T1000 (cell line): ENCODE results near the gene CRKL.

ENCODE experiments used
- DNase-seq: peaks from one replicate; lab custom pipeline; 2025; ENCODE audit warnings: mixed read lengths; lab: John Stamatoyannopoulos, UW

The CRKL gene

DNA sequence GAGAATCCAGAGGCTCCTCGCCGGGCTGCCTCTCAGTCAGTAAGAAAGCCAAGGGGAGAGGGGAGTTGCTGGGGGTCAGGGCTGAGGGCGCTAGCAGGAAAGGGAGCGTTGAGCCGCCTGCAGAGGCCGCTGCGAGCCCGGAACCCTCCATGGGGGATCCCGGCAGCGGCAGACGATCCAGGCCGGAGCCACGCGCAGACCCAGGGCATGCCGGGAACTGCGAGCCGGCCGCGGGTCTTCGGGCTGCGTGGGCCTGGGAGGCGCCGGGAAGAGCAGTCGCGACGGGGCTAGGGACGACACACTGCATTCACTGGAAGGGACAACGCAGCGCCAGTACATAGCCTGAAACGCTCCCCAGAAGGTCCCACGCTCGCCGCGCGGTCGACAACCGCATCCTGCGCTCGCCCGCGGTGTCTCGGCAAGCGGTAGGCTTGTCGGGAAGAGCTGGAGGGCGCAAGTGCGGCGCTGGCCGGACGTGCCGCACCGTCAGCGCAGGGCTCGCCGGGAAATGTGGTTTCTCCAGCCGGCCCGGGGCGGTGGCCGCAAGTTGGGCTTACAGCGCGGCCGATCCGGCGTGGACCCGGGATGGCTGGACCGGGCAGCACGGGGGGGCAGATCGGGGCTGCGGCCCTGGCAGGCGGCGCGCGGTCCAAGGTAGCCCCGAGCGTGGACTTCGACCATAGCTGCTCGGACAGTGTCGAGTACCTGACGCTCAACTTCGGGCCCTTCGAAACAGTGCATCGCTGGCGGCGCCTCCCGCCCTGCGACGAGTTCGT, 64.8 kb downstream of the CRKL start, which contains the start of gene LZTR1:
Gene LZTR1, plus strand, starts transcription at position 511 of the 776 bp plus-strand sequence. Its CDS starts 75 bp downstream, at position 586.
- peak; percentile 72 for DNase-seq

DNA sequence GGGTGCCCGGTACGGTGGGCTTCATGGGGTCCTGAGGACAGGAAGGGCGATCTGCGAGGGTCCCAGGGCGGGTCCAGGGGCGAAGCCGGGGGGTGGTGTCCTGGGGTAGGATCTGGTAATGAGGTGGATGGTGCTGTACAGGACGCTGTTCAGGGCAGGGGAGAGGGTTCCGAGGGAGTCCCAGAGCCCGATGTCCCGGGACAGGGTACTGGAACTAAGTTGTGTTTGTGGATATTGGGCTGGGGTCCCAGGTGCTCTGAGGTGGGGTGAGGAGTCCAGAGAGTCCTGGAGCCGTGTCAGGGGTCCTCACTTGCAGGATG, 65.3 kb downstream of the CRKL start:
- no peak for DNase-seq

DNA sequence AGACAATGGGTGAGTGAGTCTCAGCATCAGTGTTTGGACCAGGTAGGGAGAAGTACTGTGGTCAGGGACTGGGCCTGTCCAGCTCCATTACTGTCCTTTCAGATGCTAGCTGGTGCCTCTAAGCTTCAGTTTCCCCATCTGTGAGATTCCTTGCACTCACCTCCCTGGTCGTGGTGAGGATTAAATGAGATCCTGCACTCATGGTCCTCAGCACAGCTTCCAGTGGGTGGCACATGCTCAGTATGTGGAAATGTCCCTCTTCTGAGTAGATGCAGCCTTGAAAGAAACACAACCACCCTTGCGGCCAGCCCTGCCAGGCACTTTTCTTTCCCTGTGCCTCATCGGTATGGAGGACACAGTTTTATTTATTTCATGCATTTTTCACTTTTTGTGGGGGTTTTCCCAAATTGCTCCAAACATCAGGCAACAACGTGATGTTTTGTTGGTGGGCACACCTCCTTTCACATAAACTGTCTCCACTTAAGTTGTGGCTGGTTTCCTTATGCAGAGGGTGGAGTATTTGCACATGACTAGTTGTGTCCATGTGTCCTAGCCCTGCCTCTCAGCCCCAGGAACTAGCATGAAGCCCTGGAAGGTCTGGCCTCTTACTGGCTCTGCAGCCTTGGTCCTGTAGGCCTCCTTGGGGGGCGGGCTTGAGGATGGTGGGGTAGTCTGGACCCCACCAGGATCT, 66.0 kb downstream of the CRKL start:
- DNase-seq, result no peak

DNA sequence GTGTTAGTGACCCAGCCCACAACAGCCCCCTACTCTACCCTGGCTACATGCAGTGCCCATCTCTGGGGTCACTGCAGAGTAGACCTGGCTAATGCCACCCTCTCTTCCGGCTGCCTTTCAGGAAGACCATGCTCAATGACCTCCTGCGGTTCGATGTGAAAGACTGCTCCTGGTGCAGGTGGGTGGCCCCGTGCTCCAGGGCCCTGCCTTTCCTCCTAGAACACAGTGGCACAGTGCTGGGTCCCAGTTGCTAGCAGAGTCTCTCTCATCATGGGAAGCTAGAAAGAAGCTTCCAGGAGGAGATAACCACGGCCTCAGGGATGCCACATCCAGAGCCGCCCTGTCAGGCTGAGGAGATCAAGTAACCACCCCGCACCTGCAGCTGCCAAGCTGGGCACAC, 68.5 kb downstream of the CRKL start:
- no peak for DNase-seq

DNA sequence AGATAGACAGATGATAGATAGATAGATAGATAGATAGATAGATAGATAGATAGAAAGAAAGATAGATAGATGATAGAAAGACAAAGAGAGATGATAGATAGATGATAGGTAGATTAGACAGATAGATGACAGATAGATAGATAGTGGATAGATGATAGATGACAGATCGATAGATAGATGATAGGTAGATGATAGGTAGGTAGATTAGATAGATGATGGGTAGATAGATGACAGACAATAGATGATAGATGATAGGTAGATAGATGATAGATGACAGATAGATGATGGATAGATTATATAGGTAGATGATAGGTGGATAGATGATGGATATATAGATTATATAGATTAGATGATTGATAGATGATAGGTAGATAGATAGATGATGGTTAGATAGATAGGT, 69.2 kb downstream of the CRKL start:
- DNase-seq, result no peak

DNA sequence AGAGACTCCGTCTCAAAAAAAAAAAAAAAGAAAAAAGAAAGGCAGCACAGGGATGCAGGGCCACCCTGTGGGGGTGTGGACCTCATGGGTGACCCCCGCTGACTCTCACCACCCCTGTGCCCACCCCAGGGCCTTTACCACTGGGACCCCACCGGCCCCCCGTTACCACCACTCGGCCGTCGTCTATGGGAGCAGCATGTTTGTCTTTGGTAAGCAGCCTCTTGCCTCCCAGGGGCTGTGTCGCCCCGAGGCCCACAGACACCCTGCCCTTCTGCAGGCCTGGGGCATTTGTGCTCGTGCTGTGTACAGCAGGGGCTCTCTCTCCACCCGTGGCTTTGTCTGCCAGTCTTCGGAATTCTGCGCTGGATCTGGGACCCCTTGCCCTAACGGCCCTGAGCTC, 70.2 kb downstream of the CRKL start:
- DNase-seq, result no peak

DNA sequence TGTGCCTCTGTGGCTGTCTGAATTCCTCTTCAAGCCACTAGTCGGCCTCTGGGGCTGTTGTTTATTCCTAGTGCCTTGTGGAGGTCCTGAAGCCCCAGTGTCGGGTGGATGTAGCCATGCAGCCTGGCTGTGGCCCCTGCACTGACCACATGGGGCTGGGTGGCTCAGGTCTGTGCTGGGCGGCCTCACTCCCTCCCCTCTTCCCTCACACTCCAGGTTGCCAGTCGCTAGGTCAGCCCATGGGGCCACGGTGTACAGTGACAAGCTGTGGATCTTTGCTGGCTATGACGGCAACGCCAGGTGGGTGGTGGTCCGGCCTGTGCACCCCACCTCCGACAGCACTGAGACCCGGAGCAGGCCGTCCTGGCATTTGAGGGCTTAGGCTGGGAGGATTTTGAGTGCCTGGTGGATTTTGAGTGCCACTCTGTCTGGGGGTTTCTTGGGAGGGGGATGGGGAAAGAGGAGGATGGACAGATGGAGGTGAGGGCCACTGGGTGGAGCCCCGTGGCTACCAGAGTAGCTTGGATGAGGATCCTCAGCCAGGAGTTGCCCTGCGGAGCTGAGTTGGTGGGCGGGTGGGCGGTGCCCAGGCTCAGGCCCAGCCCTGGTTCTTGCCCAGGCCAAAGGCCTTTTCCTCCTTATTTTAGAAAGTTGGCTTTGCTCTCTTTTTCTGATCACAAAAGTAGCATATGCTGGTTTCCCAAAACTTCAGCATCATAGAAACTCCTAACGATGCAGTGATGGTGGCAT, 71.5 kb downstream of the CRKL start:
- no peak for DNase-seq

DNA sequence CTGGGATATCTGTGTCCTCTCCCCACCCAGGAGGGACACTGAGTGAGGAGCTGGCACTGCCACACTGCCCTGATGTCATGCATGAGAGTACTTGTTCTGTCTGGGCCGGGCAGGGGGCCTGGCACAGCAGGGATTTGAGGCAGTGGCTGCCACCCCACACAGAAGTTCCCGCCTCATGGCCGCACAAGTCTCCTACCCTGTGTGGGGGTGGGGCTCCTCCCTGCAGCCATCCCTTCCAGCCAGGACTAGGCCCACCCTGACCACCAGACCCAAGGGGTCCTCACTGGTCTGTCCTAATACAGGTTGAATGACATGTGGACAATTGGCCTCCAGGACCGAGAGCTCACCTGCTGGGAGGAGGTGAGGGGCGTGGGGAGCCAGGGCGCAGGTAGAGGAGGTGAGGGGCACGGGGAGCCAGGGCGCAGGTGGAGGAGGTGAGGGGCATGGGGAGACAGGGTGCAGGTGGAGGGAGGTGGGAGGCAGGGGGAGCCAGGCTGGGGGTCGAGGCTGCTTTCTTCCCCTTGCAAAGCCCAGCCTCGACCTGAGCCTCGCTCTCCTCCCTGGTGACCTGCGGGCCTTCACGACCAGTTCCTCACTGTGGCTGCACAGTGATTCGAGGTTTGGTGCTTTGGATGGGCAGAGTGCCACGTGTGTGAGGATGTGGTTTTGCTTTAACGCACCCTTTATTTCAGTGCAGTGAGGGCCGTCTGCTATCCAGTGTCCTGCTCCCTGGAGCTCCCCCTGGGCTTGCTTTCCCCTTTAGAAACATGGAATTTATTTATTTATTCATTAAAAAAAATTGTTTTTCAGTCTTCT, 72.3 kb downstream of the CRKL start:
- DNase-seq, result no peak

DNA sequence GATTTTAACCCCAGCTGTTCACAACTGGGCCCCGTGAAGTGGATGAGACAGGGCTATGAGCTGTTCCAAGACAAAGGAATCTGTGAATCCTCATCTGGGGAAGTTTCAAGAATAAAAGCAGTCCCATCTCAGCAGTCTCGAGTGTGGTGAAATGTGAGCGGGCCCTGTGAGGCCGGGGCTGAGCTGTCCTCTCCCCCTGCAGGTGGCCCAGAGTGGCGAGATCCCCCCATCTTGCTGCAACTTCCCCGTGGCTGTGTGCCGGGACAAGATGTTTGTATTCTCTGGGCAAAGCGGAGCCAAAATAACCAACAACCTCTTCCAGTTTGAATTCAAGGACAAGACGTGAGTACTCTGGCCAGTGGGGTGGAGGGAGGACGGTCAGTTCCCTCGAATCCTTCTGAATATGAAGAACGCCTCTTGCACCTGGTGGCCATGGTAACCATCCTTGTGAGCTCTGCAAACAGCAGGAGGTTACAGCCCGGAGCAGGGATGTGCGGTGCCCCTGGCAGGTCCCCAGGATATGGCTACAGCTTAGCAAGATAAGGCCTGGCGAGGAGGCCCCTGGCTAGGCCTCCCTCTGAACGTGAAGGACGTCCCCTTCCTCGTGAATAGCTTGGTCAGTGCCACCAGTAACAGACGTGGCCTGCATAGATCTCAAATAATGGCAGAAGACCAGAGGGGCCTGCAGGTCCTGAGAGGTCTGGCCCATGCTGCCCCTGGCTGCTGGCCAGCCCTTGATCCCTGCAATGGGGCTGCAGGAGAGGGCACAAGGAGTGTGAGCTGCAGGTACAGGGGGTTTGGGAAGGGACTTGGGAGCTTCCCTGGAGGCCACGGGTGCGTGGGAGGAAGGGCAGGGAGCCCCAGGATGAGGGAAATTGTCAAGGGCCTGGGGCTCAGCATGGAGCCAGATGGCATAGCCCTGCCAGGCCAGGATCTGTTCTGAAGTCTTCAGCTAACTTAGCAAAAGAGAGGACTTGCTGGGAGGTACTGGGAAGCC, 73.3 kb downstream of the CRKL start:
- DNase-seq, result no peak

DNA sequence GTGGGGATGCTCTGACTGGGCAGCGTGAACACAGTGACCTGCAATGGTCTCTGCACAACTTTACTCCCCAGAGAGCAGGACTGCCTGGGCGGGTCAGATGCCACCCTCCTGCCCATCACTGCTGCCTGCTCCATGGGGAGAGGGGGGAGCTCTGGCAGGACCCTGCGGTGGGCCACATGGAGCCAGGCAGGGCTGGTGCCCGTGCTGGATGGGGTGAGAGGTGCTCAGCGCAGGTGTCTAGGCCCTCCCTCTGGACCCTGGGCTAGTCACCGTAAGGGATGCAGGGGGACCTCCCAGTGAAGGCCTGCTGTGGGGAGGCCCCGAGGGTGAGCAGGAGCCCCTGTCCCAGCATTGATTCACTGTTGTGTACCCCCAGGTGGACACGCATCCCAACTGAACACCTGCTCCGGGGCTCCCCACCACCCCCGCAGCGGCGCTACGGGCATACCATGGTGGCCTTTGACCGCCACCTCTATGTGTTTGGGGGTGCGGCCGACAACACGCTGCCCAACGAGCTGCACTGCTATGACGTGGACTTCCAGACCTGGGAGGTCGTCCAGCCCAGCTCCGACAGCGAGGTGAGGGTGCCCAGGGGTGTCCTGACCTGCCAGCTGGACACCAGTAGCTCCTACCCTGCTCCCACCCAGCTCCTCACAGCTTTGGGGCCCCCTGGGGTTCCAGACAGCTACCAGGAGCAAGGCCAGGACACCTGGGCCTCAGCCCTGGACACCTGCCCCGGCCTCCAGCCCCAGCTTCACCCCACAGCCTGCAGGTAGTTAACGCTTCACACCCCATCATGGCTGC, 74.2 kb downstream of the CRKL start:
- DNase-seq, result no peak

DNA sequence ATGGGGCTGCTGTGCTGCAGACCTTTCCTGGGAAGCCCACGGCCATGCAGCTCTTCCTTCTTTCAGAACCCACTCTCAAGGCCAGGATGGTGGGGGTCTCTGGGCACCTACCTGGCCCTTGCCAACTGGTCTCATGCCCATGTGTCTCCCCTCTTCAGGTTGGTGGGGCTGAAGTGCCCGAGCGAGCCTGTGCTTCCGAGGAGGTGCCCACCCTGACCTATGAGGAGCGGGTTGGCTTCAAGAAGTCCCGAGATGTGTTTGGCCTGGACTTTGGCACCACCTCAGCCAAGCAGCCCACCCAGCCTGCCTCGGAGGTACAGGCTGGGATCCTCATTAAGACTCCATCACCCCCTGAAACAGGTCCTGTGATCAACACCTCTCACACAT, 74.8 kb downstream of the CRKL start:
- no peak for DNase-seq

DNA sequence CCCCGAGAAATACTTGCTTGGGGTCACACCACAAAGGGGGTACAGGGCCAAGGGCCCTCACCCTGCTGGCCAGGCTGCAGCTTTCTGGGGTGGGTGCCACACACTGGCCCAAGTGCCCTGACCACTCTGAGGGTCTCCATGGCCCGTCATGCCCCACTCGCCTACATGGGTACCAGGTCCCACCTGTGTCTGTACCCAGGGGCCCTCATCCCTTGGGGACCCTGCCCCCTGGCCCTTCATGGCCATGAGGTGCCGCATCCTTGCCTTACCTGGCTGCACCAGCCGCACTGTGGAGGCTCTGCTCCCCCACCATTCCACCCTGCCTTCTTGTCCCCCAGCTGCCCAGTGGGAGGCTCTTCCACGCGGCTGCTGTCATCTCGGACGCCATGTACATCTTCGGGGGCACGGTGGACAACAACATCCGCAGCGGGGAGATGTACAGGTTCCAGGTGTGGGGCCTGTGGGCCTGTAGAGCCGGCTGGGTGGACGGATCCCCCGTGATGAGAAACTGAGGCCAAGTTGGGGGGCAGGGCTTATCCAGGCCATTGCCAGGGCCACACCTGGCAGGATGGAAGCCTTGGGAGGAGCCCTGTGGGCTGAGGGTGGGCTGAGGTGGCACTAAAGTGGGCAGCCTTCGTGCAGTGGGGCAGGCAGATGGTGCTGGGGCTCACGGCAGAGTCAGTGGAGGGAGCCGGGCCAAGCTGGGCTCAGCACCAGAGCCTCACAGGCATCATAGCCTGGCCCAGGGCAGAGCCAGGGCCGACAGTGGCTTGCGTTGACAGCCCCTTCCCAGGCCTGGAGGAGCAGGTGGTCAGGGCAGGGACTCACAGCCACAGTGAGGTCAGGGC, 75.5 kb downstream of the CRKL start:
- DNase-seq, result no peak

DNA sequence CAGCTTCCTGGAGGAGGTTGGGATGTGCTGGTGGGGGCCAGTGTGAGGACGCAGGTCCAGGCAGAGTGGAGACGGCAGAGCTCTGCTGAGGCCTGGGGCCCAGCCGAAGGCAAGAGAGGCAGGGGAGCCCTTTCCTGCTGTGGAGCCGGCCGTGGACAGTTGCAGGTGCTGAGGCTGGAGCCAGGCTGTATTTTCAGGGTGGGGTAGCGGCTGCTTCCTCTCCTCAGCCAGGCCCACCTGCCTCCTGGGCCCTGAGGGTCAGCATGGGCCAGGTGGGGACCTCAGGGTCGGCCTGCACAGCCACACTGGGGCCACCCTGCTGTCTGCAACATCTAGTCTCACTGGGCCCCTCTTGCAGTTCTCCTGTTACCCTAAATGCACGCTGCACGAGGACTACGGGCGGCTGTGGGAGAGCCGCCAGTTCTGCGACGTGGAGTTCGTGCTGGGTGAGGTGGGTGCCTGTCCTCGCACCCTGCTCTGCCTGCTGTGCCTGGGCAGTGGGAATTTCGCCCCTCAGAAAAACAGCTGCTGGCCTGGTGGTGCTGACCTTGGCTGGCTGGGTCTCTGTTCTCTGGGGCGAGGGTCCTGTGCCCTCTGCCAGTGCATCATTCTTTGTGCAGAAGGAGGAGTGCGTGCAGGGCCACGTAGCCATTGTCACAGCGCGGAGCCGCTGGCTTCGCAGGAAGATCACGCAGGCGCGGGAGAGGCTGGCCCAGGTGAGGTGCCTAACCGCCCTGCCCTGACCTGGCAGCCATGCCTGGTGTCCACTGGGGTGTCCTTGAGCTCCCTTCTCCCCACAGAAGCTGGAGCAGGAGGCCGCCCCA, 76.3 kb downstream of the CRKL start:
- DNase-seq, result no peak

DNA sequence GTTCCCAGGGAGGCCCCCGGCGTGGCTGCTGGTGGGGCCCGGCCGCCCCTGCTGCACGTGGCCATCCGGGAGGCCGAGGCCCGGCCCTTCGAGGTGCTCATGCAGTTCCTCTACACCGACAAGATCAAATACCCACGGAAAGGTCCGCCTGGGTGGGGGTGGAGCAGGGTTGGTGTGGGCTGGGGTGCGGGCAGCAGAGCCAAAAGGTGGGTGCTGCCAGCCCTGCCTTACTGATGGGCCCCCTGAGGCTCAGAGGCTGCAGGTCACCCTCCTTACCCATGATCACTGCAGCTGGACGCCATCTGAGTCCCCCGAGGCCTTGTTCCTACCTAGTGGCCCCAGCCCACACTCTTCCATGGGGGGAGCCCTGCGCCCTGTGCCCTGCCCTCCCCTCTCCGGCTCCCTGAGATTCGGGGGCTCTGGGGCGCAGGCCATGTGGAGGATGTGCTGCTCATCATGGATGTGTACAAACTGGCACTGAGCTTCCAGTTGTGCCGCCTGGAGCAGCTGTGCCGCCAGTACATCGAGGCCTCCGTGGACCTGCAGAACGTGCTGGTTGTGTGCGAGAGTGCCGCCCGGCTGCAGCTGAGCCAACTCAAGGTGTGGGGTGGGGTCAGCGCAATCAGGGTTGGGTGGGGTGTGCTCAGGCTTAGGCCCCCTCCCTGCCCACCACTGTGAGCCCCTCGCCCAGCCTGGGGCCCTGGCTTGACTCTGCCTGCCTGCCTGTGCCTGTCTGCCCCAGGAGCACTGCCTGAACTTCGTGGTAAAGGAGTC, 77.1 kb downstream of the CRKL start:
- no peak for DNase-seq

DNA sequence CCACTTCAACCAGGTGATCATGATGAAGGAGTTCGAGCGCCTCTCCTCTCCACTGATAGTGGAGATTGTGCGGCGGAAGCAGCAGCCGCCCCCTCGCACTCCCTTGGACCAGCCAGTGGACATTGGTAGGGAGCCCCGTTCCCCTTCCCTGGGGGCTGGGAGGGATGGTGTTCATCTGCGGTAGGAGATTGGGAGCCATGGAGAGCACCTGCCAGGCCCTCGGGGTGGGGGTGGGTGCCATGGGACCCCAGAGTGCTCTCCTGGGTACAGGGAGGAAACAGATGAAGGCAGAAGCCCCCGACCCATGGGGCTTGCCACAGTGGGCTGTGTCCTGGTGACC, 77.7 kb downstream of the CRKL start:
- DNase-seq, result no peak

DNA sequence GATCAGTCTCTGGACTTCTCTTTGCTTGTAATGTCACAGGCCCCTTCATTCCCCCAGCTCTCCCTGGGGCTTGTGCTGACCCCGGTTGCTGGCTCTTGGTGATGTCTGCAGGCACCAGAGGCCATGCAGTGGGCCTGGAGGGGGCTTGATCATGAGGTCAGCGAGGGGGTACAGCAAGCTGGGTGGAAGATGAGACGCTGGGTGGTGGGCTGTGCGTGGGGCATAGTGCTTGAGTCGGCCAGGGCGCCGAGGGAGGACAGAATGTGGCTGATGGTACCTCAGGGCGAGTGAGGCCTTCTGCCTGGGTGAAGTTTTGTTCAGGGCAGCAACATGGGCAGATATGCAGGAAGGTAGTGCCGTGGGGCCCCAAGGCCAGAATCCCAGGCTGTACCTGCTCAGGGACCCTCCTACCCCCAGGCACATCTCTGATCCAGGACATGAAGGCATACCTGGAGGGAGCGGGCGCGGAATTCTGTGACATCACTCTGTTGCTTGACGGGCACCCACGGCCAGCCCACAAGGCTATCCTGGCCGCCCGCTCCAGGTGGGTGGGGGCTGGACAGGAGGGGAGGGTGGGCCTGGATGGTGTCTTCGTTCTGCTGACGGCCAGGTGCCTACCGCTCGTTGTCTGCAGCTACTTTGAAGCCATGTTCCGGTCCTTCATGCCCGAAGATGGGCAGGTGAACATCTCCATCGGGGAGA, 78.3 kb downstream of the CRKL start:
- no peak for DNase-seq

DNA sequence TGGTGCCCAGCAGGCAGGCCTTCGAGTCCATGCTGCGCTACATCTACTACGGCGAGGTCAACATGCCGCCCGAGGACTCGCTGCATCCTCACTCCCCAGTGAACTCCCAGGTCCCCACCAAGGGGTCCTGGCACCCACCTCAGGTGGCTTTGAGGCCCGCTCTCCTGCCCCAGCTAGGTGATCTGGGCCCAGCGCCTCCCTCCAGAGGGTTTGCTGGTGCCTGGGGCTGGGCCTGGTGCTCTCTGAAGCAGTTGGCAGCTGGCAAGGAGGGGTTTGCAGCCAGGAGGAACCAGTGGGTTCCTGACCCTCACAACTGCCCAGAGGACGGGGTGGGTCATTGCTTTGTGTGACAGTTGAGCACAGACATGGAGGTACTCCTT, 78.8 kb downstream of the CRKL start:
- DNase-seq, result no peak
